ENCODE results near the gene INTS12.
"Not testable (repeated sequence)": the region's sequence is repeated elsewhere in the genome, so short reads cannot be mapped to it uniquely, and the experiment has no call there.

The INTS12 gene

GRCh38 chr4:105708181-105709080 is at the start of gene INTS12, which contains the start of gene GSTCD:
Gene INTS12, minus strand, starts transcription at chr4:105708689. Its CDS starts 8,684 bp downstream, at chr4:105700005.
Gene GSTCD, plus strand, starts transcription at chr4:105708784. Its CDS starts 8,830 bp downstream, at chr4:105717614.
- DNase-seq = peak; percentile 84

- DNase-seq = no peak
These were observed 46.9 kb upstream of the INTS12 start for GRCh38 chr4:105755375-105755774.

GRCh38 chr4:105753361-105753760 is 44.9 kb upstream of the INTS12 start:
- DNase-seq = no peak

- no peak for DNase-seq
These were observed 43.3 kb upstream of the INTS12 start for GRCh38 chr4:105751718-105752299.

- DNase-seq = no peak
These were observed 39.7 kb upstream of the INTS12 start for GRCh38 chr4:105748222-105748621.

GRCh38 chr4:105741548-105741947 is 33.1 kb upstream of the INTS12 start:
- DNase-seq = no peak

- DNase-seq = not testable (repeated sequence)
These were observed 26.7 kb upstream of the INTS12 start for GRCh38 chr4:105735217-105735616.

- not testable (repeated sequence) for DNase-seq
These were observed 21.4 kb upstream of the INTS12 start for GRCh38 chr4:105729895-105730294.

- no peak for DNase-seq
These were observed 17.1 kb upstream of the INTS12 start for GRCh38 chr4:105725623-105726022.

- DNase-seq = no peak
These were observed 10.7 kb upstream of the INTS12 start for GRCh38 chr4:105719204-105719603.

GRCh38 chr4:105715692-105716278 is 7.3 kb upstream of the INTS12 start:
- DNase-seq = no peak

GRCh38 chr4:105714932-105715331 is 6.4 kb upstream of the INTS12 start:
- DNase-seq = no peak

- no peak for DNase-seq
These were observed 5.6 kb upstream of the INTS12 start for GRCh38 chr4:105714071-105714521.

GRCh38 chr4:105712766-105713165 is 4.3 kb upstream of the INTS12 start:
- DNase-seq = no peak

GRCh38 chr4:105710678-105711077 is 2.2 kb upstream of the INTS12 start:
- no peak for DNase-seq

- DNase-seq = no peak
These were observed 1.6 kb upstream of the INTS12 start for GRCh38 chr4:105710012-105710600.

GRCh38 chr4:105709081-105709450 is 577 bp upstream of the INTS12 start:
- DNase-seq = no peak

GRCh38 chr4:105707782-105708180 is 708 bp downstream of the INTS12 start:
- DNase-seq = no peak

GRCh38 chr4:105698607-105699006 is 9.9 kb downstream of the INTS12 start:
- DNase-seq = no peak

- DNase-seq = not testable (repeated sequence)
These were observed 12.7 kb downstream of the INTS12 start for GRCh38 chr4:105695832-105696231.

- not testable (repeated sequence) for DNase-seq
These were observed 13.7 kb downstream of the INTS12 start for GRCh38 chr4:105694812-105695211.

GRCh38 chr4:105686571-105686970 is 21.9 kb downstream of the INTS12 start:
- DNase-seq = no peak

- no peak for DNase-seq
These were observed 25.5 kb downstream of the INTS12 start for GRCh38 chr4:105683038-105683437.

Data from stimulated activated naive CD4-positive, alpha-beta T cell treated with Interleukin-2 at 50 U/mL for 16 hours (primary cell).